Heart left ventricle (tissue), 13 donors: ENCODE data around the gene TRIM41.

ENCODE experiments used
- POLR2A ChIP-seq, 2 donors: fragments of 450-650 bp; IDR thresholded peaks; one replicate each; pipeline ENCODE4 v1.6.1; 2017; ENCODE audit warnings: antibody characterized with exemption in 2 of 2, mild to moderate bottlenecking in 2 of 2, moderate library complexity in 2 of 2
- TF ChIP-seq, protein P1 (sequence below), 12 donors: fragments of 200-600 bp; sonication (generic) in 4 of 12; IDR thresholded peaks; one replicate each; pipeline versions ENCODE4 v1.5.0 to v1.8.0; 2018 to 2022; ENCODE audit warnings: antibody characterized with exemption in 12 of 12, mild to moderate bottlenecking in 5 of 12
- donor health status: ischemic (EF 13 %, LVEDD 7.1; RV severe dilation, severe dysfunction).
- donor health status: DM: no; HTN: yes; CAD: no.
- donor health status: DM: no; HTN: no; CAD: no.
- donor health status: ischemic (EF 25% LVEDD 6.9; RV normal size, moderate dysfunction).
- donor health status: ischemic (EF 25% LVEDD 5.7; RV mildly dilated, moderate dysfunction).
- donor health status: ischemic (EF 35%, LVEDD 5.7; RV mildly dilated, moderate dysfunction).
- donor health status: nonischemic (EF 11% LVEDD 7.7; RV severe dilation, severe dysfunction).
- donor health status: DM: yes; HTN: yes; CAD: no.
- donor health status: PGD.
- donor health status: ischemic (EF 29% LVEDD 5.4; RV normal size, mild dysfunction).
- donor health status: nonischemic (EF 23%, LVEDD 6.1; RV moderate dilation, normal function).

DNA sequence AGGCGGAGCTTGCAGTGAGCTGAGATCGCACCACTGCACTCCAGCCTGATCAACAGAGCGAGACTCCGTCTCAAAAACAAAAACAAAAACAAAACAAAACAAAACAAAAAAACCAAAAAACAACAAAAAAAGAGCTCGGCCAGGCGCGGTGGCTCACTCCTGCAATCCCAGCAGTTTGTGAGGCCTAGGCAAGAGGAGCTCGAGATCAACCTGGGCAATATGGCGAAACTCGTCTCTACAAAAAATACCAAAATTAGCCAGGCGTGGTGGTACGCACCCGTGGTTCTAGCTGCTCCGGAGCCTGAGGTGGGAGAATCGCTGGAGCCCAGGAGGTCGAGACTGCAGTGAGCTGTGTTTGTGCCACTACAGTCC, 38.2 kb upstream of the TRIM41 start:
- TF ChIP-seq, protein P1, sequence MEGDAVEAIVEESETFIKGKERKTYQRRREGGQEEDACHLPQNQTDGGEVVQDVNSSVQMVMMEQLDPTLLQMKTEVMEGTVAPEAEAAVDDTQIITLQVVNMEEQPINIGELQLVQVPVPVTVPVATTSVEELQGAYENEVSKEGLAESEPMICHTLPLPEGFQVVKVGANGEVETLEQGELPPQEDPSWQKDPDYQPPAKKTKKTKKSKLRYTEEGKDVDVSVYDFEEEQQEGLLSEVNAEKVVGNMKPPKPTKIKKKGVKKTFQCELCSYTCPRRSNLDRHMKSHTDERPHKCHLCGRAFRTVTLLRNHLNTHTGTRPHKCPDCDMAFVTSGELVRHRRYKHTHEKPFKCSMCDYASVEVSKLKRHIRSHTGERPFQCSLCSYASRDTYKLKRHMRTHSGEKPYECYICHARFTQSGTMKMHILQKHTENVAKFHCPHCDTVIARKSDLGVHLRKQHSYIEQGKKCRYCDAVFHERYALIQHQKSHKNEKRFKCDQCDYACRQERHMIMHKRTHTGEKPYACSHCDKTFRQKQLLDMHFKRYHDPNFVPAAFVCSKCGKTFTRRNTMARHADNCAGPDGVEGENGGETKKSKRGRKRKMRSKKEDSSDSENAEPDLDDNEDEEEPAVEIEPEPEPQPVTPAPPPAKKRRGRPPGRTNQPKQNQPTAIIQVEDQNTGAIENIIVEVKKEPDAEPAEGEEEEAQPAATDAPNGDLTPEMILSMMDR (IDR thresholded peaks at IDR 0.05): no peak
- TF ChIP-seq POLR2A (IDR thresholded peaks at IDR 0.05): no peak
